Mesenteric fat pad (tissue), 1 donor: ENCODE measurements around the gene KLRC2. TPM values are rescaled to one million over a fixed set of nuclear protein-coding genes. Genes with fewer than 3 reads are reported as not detected.
"Not testable (repeated sequence)": the region's sequence is repeated elsewhere in the genome, so short reads cannot be mapped to it uniquely, and the experiment has no call there.

Experiments
- DNase-seq: peaks from one replicate; pipeline ENCODE4 v3.0.0-alpha.2; 2020; ENCODE audit warnings: low spot score
- total RNA-seq: library from RNA; stranded (reverse); fragmentation: NEBNext Ultra II Directional; extraction: Animal tissue kit (Norgen Biotek cat#: 25700); gene quantifications from one replicate; pipeline ENCODE4 v1.2.1, GENCODE V29; 2021
- donor health status: DM: yes; HTN: yes; CAD: no.

The KLRC2 gene
- total RNA-seq, 1 donor from 2014 or later: not detected

GRCh38 chr12:10406725-10407124, 29.1 kb downstream of the KLRC2 start:
- no peak for DNase-seq

- no peak for DNase-seq
Observed at GRCh38 chr12:10405294-10405693, 30.5 kb downstream of the KLRC2 start.

GRCh38 chr12:10404798-10405197, 31.0 kb downstream of the KLRC2 start:
- no peak for DNase-seq

- DNase-seq: no peak
Observed at GRCh38 chr12:10400829-10401228, 35.0 kb downstream of the KLRC2 start.

GRCh38 chr12:10398168-10398567, 37.6 kb downstream of the KLRC2 start:
- DNase-seq: no peak

GRCh38 chr12:10397296-10397695, 38.5 kb downstream of the KLRC2 start:
- DNase-seq: no peak

- not testable (repeated sequence) for DNase-seq
Observed at GRCh38 chr12:10396176-10396575, 39.6 kb downstream of the KLRC2 start.

- no peak for DNase-seq
Observed at GRCh38 chr12:10395390-10395998, 40.3 kb downstream of the KLRC2 start.

- DNase-seq: not testable (repeated sequence)
Observed at GRCh38 chr12:10394531-10395152, 41.2 kb downstream of the KLRC2 start.

- no peak for DNase-seq
Observed at GRCh38 chr12:10393291-10393690, 42.5 kb downstream of the KLRC2 start.

GRCh38 chr12:10392394-10392930, 43.3 kb downstream of the KLRC2 start:
- no peak for DNase-seq

- DNase-seq: not testable (repeated sequence)
Observed at GRCh38 chr12:10390991-10391390, 44.8 kb downstream of the KLRC2 start.

- DNase-seq: no peak
Observed at GRCh38 chr12:10389904-10390303, 45.9 kb downstream of the KLRC2 start, which contains the start of gene KLRK1. Gene KLRK1, minus strand, starts transcription at chr12:10390041. Its CDS starts 1,231 bp downstream, at chr12:10388810.

GRCh38 chr12:10388624-10389413, 47.0 kb downstream of the KLRC2 start:
- DNase-seq: no peak

- not testable (repeated sequence) for DNase-seq
Observed at GRCh38 chr12:10387498-10387897, 48.3 kb downstream of the KLRC2 start.

- DNase-seq: no peak
Observed at GRCh38 chr12:10386857-10387256, 49.0 kb downstream of the KLRC2 start.

- no peak for DNase-seq
Observed at GRCh38 chr12:10385166-10385613, 50.6 kb downstream of the KLRC2 start.

GRCh38 chr12:10384191-10384590, 51.6 kb downstream of the KLRC2 start:
- no peak for DNase-seq

- no peak for DNase-seq
Observed at GRCh38 chr12:10381928-10382628, 53.7 kb downstream of the KLRC2 start.
